GM12872 (cell line): ENCODE data around the gene ATCAY.

Source experiments
- CTCF ChIP-seq: IDR thresholded peaks from 3 replicates; pipeline ENCODE4 v1.5.1; 2011; ENCODE audit warnings: low read depth, mild to moderate bottlenecking, low read length, moderate library complexity; ENCODE audit not compliant: insufficient read depth

ATCAY gene

GRCh38 chr19:3849787-3850186, 30.7 kb upstream of the ATCAY start:
- TF ChIP-seq CTCF = no peak

DNA sequence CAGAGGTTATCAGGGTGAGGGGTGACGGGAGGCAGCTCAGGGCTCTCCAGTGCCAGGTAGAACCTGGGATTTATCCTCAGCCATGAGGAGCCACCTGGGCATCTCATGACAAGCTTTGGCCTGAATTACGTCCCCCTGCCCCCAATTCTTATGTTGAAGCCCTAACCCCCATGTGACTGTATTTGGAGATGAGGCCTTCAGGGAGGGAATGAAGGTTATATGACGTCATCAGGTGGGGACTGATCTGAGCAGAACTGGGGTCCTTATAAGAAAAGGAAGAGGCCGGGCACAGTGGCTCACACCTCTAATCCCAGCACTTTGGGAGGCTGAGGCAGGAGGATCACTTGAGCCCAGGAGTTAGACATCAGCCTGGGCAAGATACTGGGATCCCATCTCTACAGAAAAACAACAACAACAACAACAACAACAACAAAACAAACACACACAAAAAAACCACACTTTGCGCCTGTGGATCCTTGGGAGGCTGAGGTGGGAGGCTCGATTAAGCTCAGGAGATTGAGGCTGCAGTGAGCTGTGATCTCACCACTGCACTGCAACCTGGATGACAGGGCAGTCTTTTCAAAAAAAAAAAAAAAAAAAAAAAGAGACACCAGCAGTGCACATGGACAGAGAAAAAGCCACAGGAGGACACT, 30.0 kb upstream of the ATCAY start:
- no peak for TF ChIP-seq CTCF

DNA sequence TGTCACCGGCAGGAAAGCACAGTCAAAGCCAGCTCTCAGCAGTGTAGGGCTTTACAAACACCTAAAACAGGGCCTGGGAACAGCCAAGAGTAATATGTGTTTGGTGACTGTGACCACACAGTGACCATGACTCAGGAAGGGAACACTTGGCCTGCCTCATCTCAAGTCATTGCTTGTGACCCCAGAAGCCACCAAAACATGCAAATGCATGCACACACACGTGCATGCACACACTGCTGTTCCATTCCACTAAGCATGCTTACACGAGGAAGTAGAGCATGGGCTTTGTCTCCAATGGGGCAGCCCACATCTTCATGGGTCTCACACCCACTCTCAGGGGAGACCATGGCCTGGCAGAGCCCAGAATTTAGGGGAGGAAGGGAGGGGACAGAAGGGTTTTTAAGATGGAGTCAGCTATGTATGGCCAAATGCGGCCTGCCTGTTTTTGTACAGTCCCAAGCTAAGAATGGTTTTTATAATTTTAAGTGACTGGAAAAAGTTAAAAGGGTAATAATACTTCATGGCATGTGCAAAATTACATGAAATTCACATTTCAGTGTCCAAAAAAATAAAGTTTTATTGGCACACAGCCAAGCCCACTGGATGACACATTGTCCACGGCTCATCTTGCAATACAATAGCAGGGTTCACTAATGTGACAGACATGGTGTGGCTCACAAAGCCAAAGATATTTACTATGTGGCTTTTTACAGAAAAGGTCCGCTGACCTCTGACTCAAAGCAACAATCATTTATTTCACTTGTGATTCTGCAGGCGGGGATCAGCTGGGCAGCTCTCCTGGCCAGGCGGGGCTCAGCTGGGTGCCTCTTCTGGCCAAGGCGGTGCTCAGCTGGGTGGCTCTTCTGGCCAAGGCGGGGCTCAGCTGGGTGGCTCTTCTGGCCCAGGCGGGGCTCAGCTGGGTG, 29.0 kb upstream of the ATCAY start:
- TF ChIP-seq CTCF = no peak

DNA sequence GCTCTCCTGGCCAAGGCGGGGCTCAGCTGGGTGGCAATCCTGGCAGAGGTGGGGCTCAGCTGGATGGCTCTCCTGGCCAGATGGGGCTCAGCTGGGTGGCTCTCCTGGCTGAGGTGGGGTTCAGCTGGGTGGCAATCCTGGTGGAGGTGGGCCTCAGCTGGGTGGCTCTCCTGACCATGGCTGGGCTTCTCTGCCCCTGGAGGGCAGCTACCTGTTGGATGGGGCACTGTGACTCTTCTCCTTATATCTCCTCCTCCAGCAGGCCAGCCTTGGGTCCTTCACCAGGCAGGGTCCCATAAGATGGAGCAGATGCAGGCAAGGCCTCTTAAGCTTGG, 28.3 kb upstream of the ATCAY start:
- no peak for TF ChIP-seq CTCF

DNA sequence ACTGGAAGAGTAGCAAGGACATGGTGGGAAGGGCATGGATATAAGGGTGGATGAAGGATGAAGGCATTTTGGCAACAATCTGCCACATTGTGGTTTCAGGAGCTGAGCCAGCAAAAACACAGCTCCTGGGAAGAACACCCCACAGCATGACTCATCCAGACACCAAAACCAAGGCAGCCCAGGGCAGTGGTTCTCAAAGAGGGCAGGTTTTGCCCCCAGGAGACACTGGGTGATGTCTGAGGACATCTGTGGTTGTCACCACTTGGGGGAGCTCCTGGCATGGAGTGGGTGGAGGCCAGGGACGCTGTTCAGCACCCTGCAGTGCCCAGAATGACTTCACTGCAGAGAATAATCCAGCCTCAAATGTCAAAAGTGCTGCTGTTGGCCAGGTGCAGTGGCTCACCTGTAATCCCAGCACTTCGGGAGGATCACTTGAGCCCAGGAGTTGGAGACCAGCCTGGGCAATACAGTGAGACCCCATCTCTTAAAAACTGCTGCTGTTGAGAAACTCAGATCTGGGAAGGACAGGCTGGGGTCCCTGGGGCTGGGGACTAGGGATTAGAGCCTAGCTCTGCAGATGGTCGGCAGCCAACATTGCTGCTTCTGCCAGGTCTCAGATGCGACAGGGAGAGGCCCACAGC, 27.8 kb upstream of the ATCAY start:
- peak; percentile 45 for TF ChIP-seq CTCF

DNA sequence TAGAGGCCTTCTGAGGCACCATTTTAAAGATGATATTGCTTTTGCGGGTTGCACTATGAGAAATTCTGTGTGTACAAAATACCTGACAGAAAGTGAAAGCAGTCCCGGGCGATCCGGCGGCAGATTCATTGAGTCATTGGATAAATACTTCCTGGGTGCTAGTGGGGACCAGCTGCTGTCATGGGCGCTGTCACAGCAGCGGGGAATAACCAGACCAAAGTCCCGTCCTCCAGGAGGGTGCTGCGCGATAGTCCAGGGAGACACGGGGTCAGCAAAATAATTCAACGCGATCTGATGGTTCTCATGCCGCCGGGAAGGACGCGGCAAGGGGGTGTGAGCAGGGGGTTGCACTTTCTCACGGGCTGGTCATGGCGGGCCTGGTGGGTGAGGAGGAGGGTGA, 25.2 kb upstream of the ATCAY start:
- no peak for TF ChIP-seq CTCF

- TF ChIP-seq CTCF = no peak
Measured at GRCh38 chr19:3857449-3858003, 23.0 kb upstream of the ATCAY start.
